ENCODE data around the gene SUOX. TPM values are rescaled to one million over a fixed set of nuclear protein-coding genes. Genes with fewer than 3 reads are reported as not detected.
"Not testable (repeated sequence)": the region's sequence is repeated elsewhere in the genome, so short reads cannot be mapped to it uniquely, and the experiment has no call there.

SUOX gene
- polyA plus RNA-seq, 1 donor, result 55.5 TPM

DNA sequence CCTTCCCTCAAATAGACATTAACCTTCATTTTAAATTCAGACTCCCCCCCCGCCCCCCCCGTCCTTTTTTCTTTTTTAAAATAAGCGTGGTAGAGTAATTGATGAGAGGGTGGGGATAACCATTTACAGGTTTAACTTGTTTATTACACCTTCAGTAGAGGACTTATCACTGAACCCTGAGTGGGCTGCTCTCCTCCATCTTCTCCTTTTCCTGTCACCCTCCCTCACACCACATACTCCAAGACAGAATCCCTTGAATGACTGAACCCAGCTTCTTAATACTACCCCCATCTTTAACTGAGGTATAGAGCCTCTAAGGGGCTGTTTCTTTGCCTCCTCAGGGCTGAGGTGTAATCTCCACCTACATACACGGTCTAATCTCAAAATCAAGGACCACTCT lies 20.1 kb downstream of the SUOX start:
- no peak for DNase-seq

GRCh38 chr12:56018356-56018755 lies 21.3 kb downstream of the SUOX start:
- DNase-seq, result no peak

DNA sequence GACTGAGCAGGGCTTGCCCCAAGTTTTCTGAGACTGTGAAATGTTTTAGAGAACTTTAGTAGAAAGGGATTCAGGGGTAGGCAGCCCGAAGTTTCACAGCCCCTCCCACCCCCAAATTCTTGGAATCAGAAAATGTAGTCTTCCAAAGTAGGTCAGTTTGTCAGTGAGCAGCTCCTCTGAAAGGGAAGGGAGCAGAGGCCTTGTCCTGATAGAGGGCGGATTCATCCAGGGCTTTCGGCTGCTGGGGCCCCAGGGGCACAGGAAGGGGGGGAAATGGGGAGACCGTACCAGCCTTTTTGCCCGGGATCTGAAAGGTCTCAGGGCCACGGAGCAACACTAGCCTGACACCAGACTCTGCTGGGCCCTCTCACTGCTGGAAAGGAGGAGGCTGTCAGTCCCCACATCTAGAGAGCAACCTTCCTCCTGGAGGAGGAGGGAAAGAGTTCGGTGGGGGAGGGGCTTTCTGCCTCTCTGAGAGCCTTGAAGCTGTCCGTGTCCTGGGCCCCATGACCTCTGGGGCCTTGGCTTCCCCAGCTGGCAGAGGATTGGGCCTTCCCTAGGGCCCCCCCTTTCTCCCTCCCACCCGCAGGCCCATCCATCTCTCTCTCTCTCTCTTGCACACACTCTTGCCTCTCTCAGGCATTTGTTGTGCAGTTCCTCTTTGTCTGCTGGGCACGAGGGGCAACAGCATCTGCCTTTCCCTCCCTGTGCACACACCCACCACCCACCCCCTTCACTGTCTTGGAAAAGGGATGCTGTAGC lies 23.5 kb downstream of the SUOX start, which contains the start of gene IKZF4:
TSS of gene IKZF4 (plus strand) at position 621 of the 762 bp plus-strand sequence. CDS start 451 bp downstream, outside the sequence.
- DNase-seq, result peak; percentile 82

DNA sequence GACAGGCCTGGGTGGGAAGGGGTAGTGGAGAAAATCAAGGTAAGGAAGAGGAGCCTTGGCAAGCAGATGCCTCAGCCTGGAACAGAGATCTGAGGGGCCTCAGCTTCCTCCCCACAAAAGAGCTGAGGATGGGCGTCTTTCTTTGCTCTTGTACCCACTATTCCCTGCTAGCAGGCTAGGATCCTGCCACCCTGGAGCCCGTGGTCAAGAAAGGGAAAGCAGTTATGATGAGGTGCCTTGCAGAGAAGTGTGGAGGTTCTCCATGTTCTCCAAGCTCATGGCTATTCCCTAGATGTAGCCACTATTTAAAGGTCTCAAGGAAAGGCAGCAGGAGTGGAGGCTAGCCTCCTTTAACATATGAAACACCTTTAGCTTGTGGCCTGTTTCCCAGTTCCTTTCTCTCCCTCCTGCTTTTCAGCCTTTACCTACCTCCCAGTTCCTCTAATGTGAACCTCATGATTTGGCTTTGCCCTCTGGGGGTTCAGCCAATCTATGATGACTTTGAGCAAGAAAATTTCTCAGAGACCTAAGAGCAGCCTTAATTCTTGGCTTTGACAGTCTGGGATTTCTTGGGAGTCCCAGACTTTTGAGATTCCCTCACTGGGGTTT lies 24.9 kb downstream of the SUOX start:
- DNase-seq, result no peak

GRCh38 chr12:56028511-56029165 lies 31.6 kb downstream of the SUOX start:
- DNase-seq, result no peak

GRCh38 chr12:56029166-56029519 lies 32.1 kb downstream of the SUOX start:
- DNase-seq, result no peak

- DNase-seq, result no peak
Observed at GRCh38 chr12:56029666-56030293, 32.7 kb downstream of the SUOX start.

- no peak for DNase-seq
Observed at GRCh38 chr12:56031987-56032386, 34.9 kb downstream of the SUOX start.

GRCh38 chr12:56034586-56035332 lies 37.7 kb downstream of the SUOX start:
- DNase-seq, result no peak

GRCh38 chr12:56037161-56037560 lies 40.1 kb downstream of the SUOX start:
- no peak for DNase-seq

GRCh38 chr12:56038022-56038655 lies 41.1 kb downstream of the SUOX start:
- no peak for DNase-seq

DNA sequence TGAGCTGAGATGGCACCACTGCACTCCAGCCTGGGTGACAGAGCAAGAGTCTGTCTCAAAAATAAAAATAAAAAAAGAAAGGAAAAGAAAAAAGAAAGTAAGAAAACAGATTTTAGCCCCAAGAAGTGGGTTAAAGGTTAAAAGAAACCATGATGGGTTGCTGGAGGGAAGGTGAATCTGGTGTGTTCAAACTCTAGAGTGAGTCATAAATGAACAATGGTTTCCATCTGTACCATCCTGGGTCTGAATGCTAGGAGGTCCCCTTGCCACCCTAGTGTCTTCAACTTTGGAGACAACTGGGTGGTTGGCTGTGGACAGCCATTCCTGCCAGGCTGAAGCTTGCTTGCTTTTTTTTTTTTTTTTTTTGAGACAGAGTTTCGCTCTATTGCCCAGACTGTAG lies 43.1 kb downstream of the SUOX start:
- no peak for DNase-seq

GRCh38 chr12:56040963-56041551 lies 44.0 kb downstream of the SUOX start:
- no peak for DNase-seq

- DNase-seq, result peak; percentile 99
Observed at GRCh38 chr12:56041552-56042429, 44.7 kb downstream of the SUOX start, which contains the start of gene RPS26. Gene RPS26 (plus strand): TSS chr12:56041918. CDS start chr12:56042167, 249 bp downstream.

GRCh38 chr12:56042430-56042813 lies 45.3 kb downstream of the SUOX start:
- DNase-seq, result not testable (repeated sequence)

DNA sequence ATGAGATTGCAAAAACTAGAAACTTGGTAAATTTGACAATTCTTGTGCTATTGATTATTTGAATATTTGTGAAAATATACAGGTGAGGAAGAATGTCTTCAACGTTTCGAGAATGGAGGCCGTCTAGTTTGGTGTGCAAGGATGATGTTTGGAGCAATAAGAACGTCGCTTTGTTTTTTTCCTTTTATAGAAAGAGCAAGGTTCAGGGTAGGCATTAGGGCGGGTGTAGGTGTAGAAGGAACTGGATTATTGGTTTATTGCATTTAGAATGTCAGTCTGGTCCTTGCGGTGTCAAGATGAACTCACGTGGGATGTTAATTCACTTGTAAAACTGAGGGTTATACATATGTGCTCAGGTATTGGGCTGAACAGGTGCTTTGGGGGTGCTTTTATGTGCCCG lies 45.8 kb downstream of the SUOX start:
- no peak for DNase-seq

DNA sequence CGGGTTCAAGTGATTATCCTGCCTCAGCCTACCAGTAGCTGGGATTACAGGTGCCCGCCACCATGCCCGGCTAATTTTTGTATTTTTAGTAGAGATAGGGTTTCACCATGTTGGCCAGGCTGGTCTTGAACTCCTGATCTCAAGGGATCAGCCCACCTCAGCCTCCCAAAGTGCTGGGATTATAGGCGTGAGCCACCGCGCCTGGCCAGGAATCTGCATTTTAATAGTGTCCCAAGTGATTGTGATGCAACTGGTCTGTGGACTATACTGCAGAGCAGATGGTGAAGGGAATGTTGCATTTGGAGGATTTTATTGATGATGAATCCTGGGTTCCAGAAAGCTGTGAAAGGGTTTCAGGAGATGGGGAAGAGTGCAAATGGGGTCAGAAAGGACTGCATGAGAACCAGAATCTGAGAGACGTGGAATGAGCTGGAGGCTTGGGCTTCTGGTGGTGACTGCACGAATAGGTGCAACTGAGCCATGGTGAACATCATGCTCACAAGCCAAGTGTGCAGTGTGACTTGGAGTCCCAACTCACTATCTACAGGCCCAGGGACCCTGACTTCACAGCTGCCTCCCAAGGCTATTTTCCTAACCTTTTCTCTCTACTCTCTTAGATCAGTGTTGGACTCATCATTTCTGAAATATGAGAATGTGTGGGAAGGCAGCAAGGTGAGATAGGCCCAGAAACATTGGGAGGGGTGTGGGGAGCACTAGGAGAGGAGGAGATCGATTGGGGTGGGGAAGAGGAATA lies 49.1 kb downstream of the SUOX start:
- no peak for DNase-seq

DNA sequence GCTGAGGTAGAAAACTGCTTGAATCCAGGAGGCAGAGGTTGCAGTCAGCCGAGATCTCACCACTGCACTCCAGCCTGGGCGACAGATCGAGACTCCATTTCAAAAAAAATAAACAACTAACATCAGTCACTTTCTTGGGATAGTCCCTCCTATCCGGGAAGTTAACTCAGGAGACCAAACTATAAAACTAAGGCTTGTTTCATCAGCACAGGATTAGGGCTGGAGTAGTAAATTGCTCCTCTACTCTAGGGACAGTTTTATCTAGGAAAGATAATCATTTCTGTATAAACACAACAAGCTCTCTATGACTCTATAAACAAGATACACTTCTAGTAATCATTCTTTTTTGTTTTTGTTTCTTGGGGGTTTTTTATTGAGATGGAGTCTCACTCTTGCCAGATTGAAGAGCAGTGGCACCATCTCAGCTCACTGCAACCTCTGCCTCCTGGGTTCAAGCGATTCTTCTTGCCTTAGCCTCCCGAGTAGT lies 56.4 kb downstream of the SUOX start:
- no peak for DNase-seq

All from left kidney (tissue), 2 donors.